HepG2 (cell line): ENCODE data around the gene NLRP13. TPM values are rescaled to one million over a fixed set of nuclear protein-coding genes. Genes with fewer than 3 reads are reported as not detected.

Source experiments
- ATAC-seq: fragments of 200-7000 bp; cut with Tn5 transposase; 3 replicates; pipeline ENCODE4 v1.9.1; 2020; ENCODE audit warnings: mild to moderate bottlenecking, moderate library complexity
- BruUV-seq: library from RNA; stranded (reverse); fragments of 400-500 nt; replicated peaks from 2 replicates; lab custom pipeline; 2021; lab: Mats Ljungman, UMichigan
- CTCF ChIA-PET: fragments of 300-600 bp; formaldehyde crosslinking; extraction: SDS; loops from one replicate; lab custom pipeline; 2021; ENCODE audit warnings: low total read pairs, inconsistent platforms, low intra/inter-chr PET ratio; lab: Yijun Ruan, JAX
- POLR2A ChIA-PET: fragments of 350-600 bp; sonication (Branson Sonifier 250); formaldehyde crosslinking; loops from one replicate; lab custom pipeline; 2020; ENCODE audit warnings: antibody characterized with exemption, inconsistent platforms; lab: Yijun Ruan, JAX
- DNase-seq: peaks from one replicate; pipeline ENCODE4 v3.0.0-alpha.2; 2015; ENCODE audit warnings: low spot score
- FAIRE-seq: peaks from 3 replicates; lab custom pipeline; 2011; peaks lifted over from hg19 to GRCh38; lab: Jason Lieb, UNC
- H2AFZ ChIP-seq: one replicate; pipeline ENCODE4 v1.6.1; 2011; ENCODE audit warnings: low read length, inconsistent platforms
- H3K27ac ChIP-seq: fragments of 300-600 bp; 3 replicates; pipeline ENCODE4 v1.8.0; 2011; ENCODE audit warnings: mixed run types, mild to moderate bottlenecking, mixed read lengths, low read length, inconsistent platforms; ENCODE audit not compliant: insufficient read depth; ENCODE audit errors: extremely low read length
- H3K27me3 ChIP-seq, 2 experiments: fragments of 200-600 bp in 1 of 2; 2 replicates in 1 of 2; 3 replicates in 1 of 2; pipeline versions ENCODE4 v1.6.0 to v1.8.0; 2011; ENCODE audit warnings: low read length in 2 of 2, mild to moderate bottlenecking in 2 of 2, moderate library complexity in 2 of 2, inconsistent platforms in 1 of 2; ENCODE audit not compliant: insufficient read depth in 2 of 2, control insufficient read depth in 1 of 2
- H3K36me3 ChIP-seq, 2 experiments: fragments of 200-600 bp in 1 of 2; replicated peaks in 1 of 2; 2 replicates in 1 of 2; 3 replicates in 1 of 2; pipeline versions ENCODE4 v1.5.1 to v1.8.0; 2011; ENCODE audit warnings: low read length in 2 of 2, inconsistent platforms in 1 of 2; ENCODE audit not compliant: insufficient read depth in 2 of 2, control insufficient read depth in 1 of 2
- H3K4me1 ChIP-seq: 2 replicates; pipeline ENCODE4 v1.5.1; 2012; ENCODE audit warnings: low read length, inconsistent platforms; ENCODE audit not compliant: insufficient read depth
- H3K4me2 ChIP-seq: 2 replicates; pipeline ENCODE4 v1.6.0; 2011; ENCODE audit warnings: low read depth, low read length, inconsistent platforms
- H3K4me3 ChIP-seq, 3 experiments: fragments of 200-600 bp in 1 of 3; sonication (generic), shearing (Covaris generic) in 1 of 3; replicated peaks in 1 of 3; 2 replicates each; pipeline ENCODE4 v1.5.1; 2011 to 2016; ENCODE audit warnings: low read length in 3 of 3, inconsistent platforms in 2 of 3, low read depth in 2 of 3, mild to moderate bottlenecking in 2 of 3, control low read depth in 1 of 3, mixed read lengths in 1 of 3; ENCODE audit not compliant: insufficient read depth in 1 of 3
- H3K79me2 ChIP-seq: one replicate; pipeline ENCODE4 v1.6.1; 2011; ENCODE audit warnings: low read length, inconsistent platforms; ENCODE audit not compliant: insufficient read depth
- H3K9ac ChIP-seq: 2 replicates; pipeline ENCODE4 v1.6.0; 2011; ENCODE audit warnings: mild to moderate bottlenecking, low read depth, low read length, inconsistent platforms; ENCODE audit not compliant: insufficient read depth
- H3K9me3 ChIP-seq: 2 replicates; pipeline ENCODE4 v1.5.1; 2012; ENCODE audit warnings: mild to moderate bottlenecking, low read length
- H4K20me1 ChIP-seq: 2 replicates; pipeline ENCODE4 v1.6.0; 2011; ENCODE audit warnings: inconsistent platforms, mild to moderate bottlenecking, low read length, moderate library complexity; ENCODE audit not compliant: insufficient read depth
- EP300 ChIP-seq, 3 experiments: sonication (generic) in 1 of 3; formaldehyde crosslinking in 1 of 3; IDR thresholded peaks; 2 replicates each; pipeline versions ENCODE4 v1.5.1 to v1.6.1; 2011 to 2020; ENCODE audit warnings: low read depth in 2 of 3, low read length in 2 of 3, borderline replicate concordance in 1 of 3, improper control_type of control experiment in 1 of 3, mild to moderate bottlenecking in 1 of 3, missing genetic modification reagents in 1 of 3, moderate library complexity in 1 of 3
- RARA ChIP-seq: IDR thresholded peaks from 2 replicates; pipeline ENCODE4 v1.6.1; 2016; ENCODE audit warnings: missing genetic modification reagents, missing compliant biosample characterization
- ZNF512 ChIP-seq: sonication (generic); formaldehyde crosslinking; IDR thresholded peaks from 2 replicates; pipeline ENCODE4 v1.4.0; 2020; ENCODE audit warnings: mild to moderate bottlenecking, missing genetic modification reagents
- ZNF713 ChIP-seq: sonication (generic); formaldehyde crosslinking; IDR thresholded peaks from 2 replicates; pipeline ENCODE4 v1.4.0; 2020; ENCODE audit warnings: mild to moderate bottlenecking, missing genetic modification reagents
- WGBS: methylation state at CpG from one replicate; pipeline ENCODE4 v1.1.6; 2017; ENCODE audit warnings: low lambda C conversion rate; 5-methylcytosine and 5-hydroxymethylcytosine counted together
- in situ Hi-C: cut with HindIII; loops from 2 replicates; pipeline ENCODE4 v1.10.0; 2017; ENCODE audit warnings: low pct_unique_long_range_greater_than_20kb; ENCODE audit not compliant: extremely low pct_ligation_motif_present
- intact Hi-C: fragments of 100-400 bp; cut with micrococcal nuclease; formaldehyde crosslinking; loops from one replicate; pipeline ENCODE4 v1.10.0; 2022; ENCODE audit not compliant: unreplicated experiment
- polyA plus RNA-seq, 8 experiments: library from polyadenylated mRNA; depleted of rRNA in 3 of 8; stranded (reverse) in 7 of 8; unstranded in 1 of 8; fragments of >200 nt; fragmentation: Illumina TruSeq in 4 of 8; extraction: Trizol in 4 of 8; gene quantifications; 2 replicates each; pipeline versions ENCODE4 v1.2.1 to v1.2.3, GENCODE V29; 2011 to 2016; ENCODE audit warnings: low read depth in 4 of 8, missing spikeins in 1 of 8, mixed read lengths in 1 of 8; ENCODE audit not compliant: insufficient read depth in 1 of 8
- total RNA-seq, 5 experiments: library from RNA; depleted of rRNA; stranded (reverse); fragments of >200 nt; fragmentation: Illumina TruSeq; extraction: Trizol; gene quantifications; 2 replicates each; pipeline ENCODE4 v1.2.3, GENCODE V29; 2016; ENCODE audit warnings: low read depth in 1 of 5

Gene NLRP13
- total and polyA plus RNA-seq, 2 of the 13 experiments (the other 11 are each of a cell fraction or from before 2014, with no cell fraction given) = not detected

GRCh38 chr19:55902080-55902751 is 29.9 kb downstream of the NLRP13 start:
- DNase-seq = no peak
- H3K79me2 ChIP-seq = no peaks in the 10 kb centered on the region
- no peak overlapping the region for H3K4me2 ChIP-seq
- WGBS = 23% methylated on average over 7 of the region's 9 CpGs
- H3K27ac ChIP-seq = no peak overlapping the region
- TF ChIP-seq ZNF713 (no peak), EP300 (IDR thresholded peaks at IDR 0.05; ENCODE audit: low read depth in 2 of 2, low read length in 2 of 2) (no peak), EP300 (CRISPR knock-in tag; IDR thresholded peaks at IDR 0.05; ENCODE audit: borderline replicate concordance) (no peak), ZNF512 (CRISPR knock-in tag) (no peak), RARA (CRISPR knock-in tag) (no peak)
- TF ChIP-seq, all 625 proteins: peak for 0
- POLR2A ChIA-PET = no interaction called here
- Histone ChIP-seq H3K4me1 (no peaks in the 10 kb centered on the region), H3K36me3 (no peaks in the 10 kb centered on the region), H3K4me3 (no peak overlapping the region), H3K9ac (no peak overlapping the region), H3K27me3 (peaks cover 0 to 10% of the 10 kb centered on the region in 2 experiments; a peak in 2 of 5 replicates), H3K9me3 (no peaks in the 10 kb centered on the region), H4K20me1 (no peaks in the 10 kb centered on the region), H2AFZ (no peak overlapping the region)
- BruUV-seq = no TSS peak
- CTCF ChIA-PET = no interaction called here
- intact Hi-C loops = no loop called here
- FAIRE-seq (no peak), ATAC-seq (no peak)
- in situ Hi-C loops = no loop called here
